Measurements from ENCODE around the gene CDK5R2.

CDK5R2 gene

GRCh38 chr2:218970894-218971293 is 11.4 kb downstream of the CDK5R2 start:
- H3K79me2 ChIP-seq (ENCODE audit: insufficient read depth, low read length) = no peaks in the 10 kb centered on the region
- no peak overlapping the region for H3K4me2 ChIP-seq (ENCODE audit: insufficient read depth, low read length)

GRCh38 chr2:218975060-218975777 is 15.8 kb downstream of the CDK5R2 start:
- Histone ChIP-seq H2AFZ (ENCODE audit: low read depth, low read length) (no peak overlapping the region), H3K36me3 (ENCODE audit: insufficient read depth, low read length) (no peaks in the 10 kb centered on the region), H3K4me2 (ENCODE audit: insufficient read depth, low read length) (no peak overlapping the region), H3K9me3 (ENCODE audit: insufficient read depth, low read length, severe bottlenecking) (no peaks in the 10 kb centered on the region), H4K20me1 (ENCODE audit: insufficient read depth, low read length) (peaks cover 6% of the 10 kb centered on the region; the same call in 1 of the 2 replicates), H3K9ac (ENCODE audit: low read depth, low read length) (no peak overlapping the region), H3K79me2 (ENCODE audit: insufficient read depth, low read length) (no peaks in the 10 kb centered on the region), H3K4me1 (ENCODE audit: insufficient read depth, low read length) (peaks cover 8% of the 10 kb centered on the region), H3K27ac (ENCODE audit: low read length) (no peak overlapping the region), H3K4me3 (ENCODE audit: low read depth in 1 of 2, low read length in 2 of 2) (no peak overlapping the region), H3K27me3 (ENCODE audit: insufficient read depth, low read length, poor library complexity) (peaks cover 11% of the 10 kb centered on the region)
- no peak for TF ChIP-seq EZH2 (IDR thresholded peaks at IDR 0.05; ENCODE audit: borderline replicate concordance, low read depth, low read length, severe bottlenecking)
- no peak for TF ChIP-seq CTCF (IDR thresholded peaks at IDR 0.05; ENCODE audit: borderline replicate concordance, extremely low read depth, low read length, poor library complexity, severe bottlenecking)
- no peak for ATAC-seq (ENCODE audit: insufficient read depth, low read depth)
- no peak for DNase-seq

More at GRCh38 chr2:218970894-218971293, 11.4 kb downstream of the CDK5R2 start:
- Histone ChIP-seq H3K9ac (ENCODE audit: low read depth, low read length) (no peak overlapping the region), H3K27me3 (ENCODE audit: insufficient read depth, low read length, poor library complexity) (peaks cover 11% of the 10 kb centered on the region), H3K4me1 (ENCODE audit: insufficient read depth, low read length) (no peaks in the 10 kb centered on the region), H3K9me3 (ENCODE audit: insufficient read depth, low read length, severe bottlenecking) (no peaks in the 10 kb centered on the region), H2AFZ (ENCODE audit: low read depth, low read length) (no peak overlapping the region), H4K20me1 (ENCODE audit: insufficient read depth, low read length) (peaks cover 2% of the 10 kb centered on the region; the same call in 1 of the 2 replicates), H3K27ac (ENCODE audit: low read length) (no peak overlapping the region), H3K36me3 (ENCODE audit: insufficient read depth, low read length) (no peaks in the 10 kb centered on the region), H3K4me3 (ENCODE audit: low read depth in 1 of 2, low read length in 2 of 2) (no peak overlapping the region)
- TF ChIP-seq EZH2 (IDR thresholded peaks at IDR 0.05; ENCODE audit: borderline replicate concordance, low read depth, low read length, severe bottlenecking) = no peak
- TF ChIP-seq CTCF (IDR thresholded peaks at IDR 0.05; ENCODE audit: borderline replicate concordance, extremely low read depth, low read length, poor library complexity, severe bottlenecking) = no peak
- DNase-seq (no peak), ATAC-seq (ENCODE audit: insufficient read depth, low read depth) (no peak)

- Histone ChIP-seq H3K4me1 (ENCODE audit: insufficient read depth, low read length) (peaks cover 8% of the 10 kb centered on the region), H3K36me3 (ENCODE audit: insufficient read depth, low read length) (no peaks in the 10 kb centered on the region), H4K20me1 (ENCODE audit: insufficient read depth, low read length) (peaks cover 14% of the 10 kb centered on the region), H3K27me3 (ENCODE audit: insufficient read depth, low read length, poor library complexity) (peaks cover 25% of the 10 kb centered on the region), H3K79me2 (ENCODE audit: insufficient read depth, low read length) (no peaks in the 10 kb centered on the region), H3K4me3 (ENCODE audit: low read depth in 1 of 2, low read length in 2 of 2) (peak overlapping the region in 1 of 2 experiments; percentile 48; a peak in 1 of 4 replicates), H2AFZ (ENCODE audit: low read depth, low read length) (peak overlapping the region; percentile 72), H3K9ac (ENCODE audit: low read depth, low read length) (no peak overlapping the region), H3K27ac (ENCODE audit: low read length) (no peak overlapping the region), H3K4me2 (ENCODE audit: insufficient read depth, low read length) (peak overlapping the region; percentile 77), H3K9me3 (ENCODE audit: insufficient read depth, low read length, severe bottlenecking) (no peaks in the 10 kb centered on the region)
- TF ChIP-seq CTCF (IDR thresholded peaks at IDR 0.05; ENCODE audit: borderline replicate concordance, extremely low read depth, low read length, poor library complexity, severe bottlenecking) = peak; percentile 94
- no peak for TF ChIP-seq EZH2 (IDR thresholded peaks at IDR 0.05; ENCODE audit: borderline replicate concordance, low read depth, low read length, severe bottlenecking)
- DNase-seq (peak; percentile 82), ATAC-seq (ENCODE audit: insufficient read depth, low read depth) (peak; percentile 98)
Measured at GRCh38 chr2:218979846-218980734, 20.6 kb downstream of the CDK5R2 start.
